SK-N-SH treated with all-trans-retinoic acid at 6 μM for 48 hours (cell line): ENCODE data around the gene GNAQ.

Source experiments
- ATAC-seq: fragments of 200-7000 bp; cut with Tn5 transposase; 3 replicates; pipeline ENCODE4 v1.9.1; 2020; ENCODE audit warnings: mild to moderate bottlenecking, moderate library complexity
- ARNTL ChIP-seq: fragments of 450-650 bp; formaldehyde crosslinking; IDR thresholded peaks from 2 replicates; pipeline ENCODE4 v1.5.0; 2020; ENCODE audit warnings: low read depth, mild to moderate bottlenecking, moderate library complexity, borderline replicate concordance
- BACH2 ChIP-seq: fragments of 250-450 bp; sonication (Bioruptor Pico); IDR thresholded peaks from 2 replicates; pipeline ENCODE4 v1.9.0; 2021; ENCODE audit warnings: mild to moderate bottlenecking, borderline replicate concordance
- CREB5 ChIP-seq: fragments of 250-450 bp; sonication (Bioruptor Pico); IDR thresholded peaks from 2 replicates; pipeline ENCODE4 v1.5.1; 2020; ENCODE audit warnings: low read depth, mild to moderate bottlenecking, moderate library complexity
- CSDC2 ChIP-seq: fragments of 250-450 bp; sonication (Bioruptor Pico); IDR thresholded peaks from 2 replicates; pipeline ENCODE4 v1.5.0; 2020; ENCODE audit warnings: mild to moderate bottlenecking, moderate library complexity
- CSRNP3 ChIP-seq: fragments of 250-450 bp; sonication (Bioruptor Pico); IDR thresholded peaks from 2 replicates; pipeline ENCODE4 v1.5.1; 2021; ENCODE audit warnings: mild to moderate bottlenecking, moderate library complexity
- ESRRG ChIP-seq: fragments of 250-450 bp; sonication (Bioruptor Pico); IDR thresholded peaks from 2 replicates; pipeline ENCODE4 v1.6.1; 2021; ENCODE audit warnings: mild to moderate bottlenecking
- ISL1 ChIP-seq: fragments of 250-450 bp; sonication (Bioruptor Pico); IDR thresholded peaks from 2 replicates; pipeline ENCODE4 v2.1.2; 2022; ENCODE audit warnings: mild to moderate bottlenecking, moderate library complexity
- OSR1 ChIP-seq: fragments of 250-450 bp; sonication (Bioruptor Pico); IDR thresholded peaks from 2 replicates; pipeline ENCODE4 v1.8.0; 2022; ENCODE audit warnings: moderate library complexity, mild to moderate bottlenecking, inconsistent platforms
- PATZ1 ChIP-seq: fragments of 250-450 bp; sonication (Bioruptor Pico); IDR thresholded peaks from 2 replicates; pipeline ENCODE4 v1.8.0; 2020; ENCODE audit warnings: mild to moderate bottlenecking, moderate library complexity, borderline replicate concordance
- POU6F1 ChIP-seq: fragments of 250-450 bp; sonication (Bioruptor Pico); IDR thresholded peaks from 2 replicates; pipeline ENCODE4 v1.8.0; 2021; ENCODE audit warnings: low read depth, mild to moderate bottlenecking, moderate library complexity, borderline replicate concordance
- PPARA ChIP-seq: fragments of 250-450 bp; sonication (Bioruptor Pico); IDR thresholded peaks from 2 replicates; pipeline ENCODE4 v1.5.0; 2020; ENCODE audit warnings: mild to moderate bottlenecking, borderline replicate concordance
- RARB ChIP-seq: fragments of 250-450 bp; sonication (Bioruptor Pico); IDR thresholded peaks from 2 replicates; pipeline ENCODE4 v1.8.0; 2021; ENCODE audit warnings: mild to moderate bottlenecking, moderate library complexity
- SNAI2 ChIP-seq: fragments of 250-450 bp; sonication (Bioruptor Pico); IDR thresholded peaks from 2 replicates; pipeline ENCODE4 v1.5.0; 2020; ENCODE audit warnings: mild to moderate bottlenecking, moderate library complexity
- TCF4 ChIP-seq: fragments of 250-450 bp; sonication (Bioruptor Pico); IDR thresholded peaks from 2 replicates; pipeline ENCODE4 v1.8.0; 2021; ENCODE audit warnings: mild to moderate bottlenecking, moderate library complexity, borderline replicate concordance
- TSHZ2 ChIP-seq: fragments of 250-450 bp; sonication (Bioruptor Pico); IDR thresholded peaks from 2 replicates; pipeline ENCODE4 v1.5.0; 2020; ENCODE audit warnings: mild to moderate bottlenecking, moderate library complexity
- ZC3H10 ChIP-seq: fragments of 250-450 bp; sonication (Bioruptor Pico); IDR thresholded peaks from 2 replicates; pipeline ENCODE4 v1.5.1; 2021; ENCODE audit warnings: mild to moderate bottlenecking, moderate library complexity
- ZFP3 ChIP-seq: fragments of 250-450 bp; sonication (Bioruptor Pico); IDR thresholded peaks from 2 replicates; pipeline ENCODE4 v1.5.0; 2020; ENCODE audit warnings: mild to moderate bottlenecking, moderate library complexity
- ZFP30 ChIP-seq: fragments of 450-650 bp; formaldehyde crosslinking; IDR thresholded peaks from 2 replicates; pipeline ENCODE4 v1.5.0; 2022; ENCODE audit warnings: mild to moderate bottlenecking, moderate library complexity
- ZNF565 ChIP-seq: fragments of 450-650 bp; formaldehyde crosslinking; conservative IDR thresholded peaks from 2 replicates; pipeline ENCODE4 v1.5.0; 2020; ENCODE audit warnings: low read depth, mild to moderate bottlenecking, moderate library complexity
- ZNF70 ChIP-seq: fragments of 450-650 bp; formaldehyde crosslinking; IDR thresholded peaks from 2 replicates; pipeline ENCODE4 v1.5.0; 2020; ENCODE audit warnings: mild to moderate bottlenecking, moderate library complexity
- ZNF8 ChIP-seq: fragments of 450-650 bp; formaldehyde crosslinking; IDR thresholded peaks from 2 replicates; pipeline ENCODE4 v1.5.0; 2020; ENCODE audit warnings: mild to moderate bottlenecking, moderate library complexity

Gene GNAQ

GRCh38 chr9:77830618-77831285 is 200.9 kb downstream of the GNAQ start (continued):
- TF ChIP-seq PATZ1: no peak
- no peak for TF ChIP-seq CREB5 (CRISPR knock-in tag)

- ATAC-seq: no peak
- TF ChIP-seq RARB (CRISPR knock-in tag) (no peak), ISL1 (no peak), ZC3H10 (CRISPR knock-in tag) (no peak), ZFP30 (no peak), CSDC2 (no peak), ZFP3 (CRISPR knock-in tag) (no peak), ZNF70 (no peak), TSHZ2 (CRISPR knock-in tag) (no peak), CREB5 (CRISPR knock-in tag) (no peak), BACH2 (CRISPR knock-in tag) (no peak), ARNTL (CRISPR knock-in tag) (no peak), ZNF8 (CRISPR knock-in tag) (no peak), CSRNP3 (CRISPR knock-in tag) (no peak), OSR1 (CRISPR knock-in tag) (no peak), ESRRG (CRISPR knock-in tag) (no peak)
Measured at GRCh38 chr9:77829420-77829819, 202.2 kb downstream of the GNAQ start.

- ATAC-seq: peak; percentile 21
- TF ChIP-seq ZFP3 (CRISPR knock-in tag): no peak
- TF ChIP-seq ZNF8 (CRISPR knock-in tag): no peak
- no peak for TF ChIP-seq TSHZ2 (CRISPR knock-in tag)
- no peak for TF ChIP-seq ESRRG (CRISPR knock-in tag)
- TF ChIP-seq TCF4 (CRISPR knock-in tag): no peak
- TF ChIP-seq BACH2 (CRISPR knock-in tag): no peak
- TF ChIP-seq SNAI2 (CRISPR knock-in tag): no peak
- no peak for TF ChIP-seq ZC3H10 (CRISPR knock-in tag)
- no peak for TF ChIP-seq CSDC2
- TF ChIP-seq PPARA (CRISPR knock-in tag): no peak
- no peak for TF ChIP-seq POU6F1
- TF ChIP-seq PATZ1: no peak
- TF ChIP-seq ZNF70: no peak
- TF ChIP-seq ZNF565 (CRISPR knock-in tag): no peak
Measured at GRCh38 chr9:77827104-77827784, 204.4 kb downstream of the GNAQ start.
